ENCODE measurements around the gene PPM1A. TPM values are rescaled to one million over a fixed set of nuclear protein-coding genes. Genes with fewer than 3 reads are reported as not detected.

Gene PPM1A
- total and polyA plus RNA-seq, 9 of the 15 experiments (the other 6 are each of a cell fraction or from before 2014, with no cell fraction given), result 5.5 to 23.9 (median 15.2) TPM

GRCh38 chr14:60266021-60266937 is 17.3 kb downstream of the PPM1A start:
- H3K27me3 ChIP-seq (ENCODE audit: control insufficient read depth in 2 of 2, insufficient read depth in 2 of 2, low read length in 2 of 2), result no peaks in the 10 kb centered on the region
- intact Hi-C loops (cut with micrococcal nuclease) (loop anchor here (5.0 kb wide), 1 partner anchor 66 kb away; no protein-coding TSS in a partner anchor), in situ Hi-C loops (cut with MboI) (no loop called here)
- POLR2A ChIA-PET, result interaction anchor here (0.7 kb wide), 1 partner anchor 10 kb away, joined by 3 read pairs; no protein-coding TSS in a partner anchor
- no peak overlapping the region for H3K9ac ChIP-seq (ENCODE audit: insufficient read depth in 1 of 2, low read depth in 2 of 2, low read length in 2 of 2)
- no peak overlapping the region for H3K4me3 ChIP-seq
- BruUV-seq (replicated peaks), result no TSS peak
- no peak overlapping the region for H3K27ac ChIP-seq (ENCODE audit: extremely low read depth, low read depth, low read length)
- peaks cover 80% of the 10 kb centered on the region for H3K79me2 ChIP-seq (ENCODE audit: control insufficient read depth, insufficient read depth, low read length)
- H3K36me3 ChIP-seq (ENCODE audit: control insufficient read depth, insufficient read depth, low read length), result 0 out of 3 replicates have a peak, but pooled peaks cover 2% of the 10 kb centered on the region
- no peaks in the 10 kb centered on the region for H3K9me1 ChIP-seq (ENCODE audit: control insufficient read depth, insufficient read depth, low read length)
- ATAC-seq, result peak; percentile 78
- FAIRE-seq, result no peak
- no peaks in the 10 kb centered on the region for H4K20me1 ChIP-seq (replicated peaks; ENCODE audit: control insufficient read depth, insufficient read depth, low read length)
- WGBS (ENCODE audit: insufficient coverage, low coverage, missing lambda C conversion rate), result 71% methylated on average over 1 of the region's 1 CpG
- H3K4me1 ChIP-seq (replicated peaks in 1 of 2; ENCODE audit: control insufficient read depth in 2 of 2, insufficient read depth in 2 of 2, low read length in 2 of 2), result peaks cover 0 to 2% of the 10 kb centered on the region in 2 experiments; a peak in 3 of 5 replicates
- peak; percentile 10 to 27 (median 18) for DNase-seq (ENCODE audit: extremely low read depth in 1 of 4, low spot score in 3 of 4)
- H3K4me2 ChIP-seq (ENCODE audit: insufficient read depth, low read length), result no peak overlapping the region
- 0 out of 2 replicates have a peak, but pooled peaks cover 4% of the 10 kb centered on the region for H3K9me3 ChIP-seq (replicated peaks; ENCODE audit: control insufficient read depth, insufficient read depth, low read depth, low read length)
- CTCF ChIA-PET (ENCODE audit: low intra/inter-chr PET ratio), result no interaction called here
- H2AFZ ChIP-seq (ENCODE audit: low read depth, low read length), result no peak overlapping the region
- no peak for TF ChIP-seq CXXC5 (CRISPR knock-in tag; IDR thresholded peaks at IDR 0.05)
- TF ChIP-seq RBBP5 (IDR thresholded peaks at IDR 0.05; ENCODE audit: borderline replicate concordance, insufficient read depth, low read length, poor library complexity, severe bottlenecking), result no peak
- no peak for TF ChIP-seq SAP30 (IDR thresholded peaks at IDR 0.05; ENCODE audit: borderline replicate concordance, insufficient read depth, low read depth, low read length, poor library complexity, severe bottlenecking)
- TF ChIP-seq RAD21 (CRISPR knock-in tag; conservative IDR thresholded peaks at IDR 0.05 in 1 of 2, IDR thresholded peaks at IDR 0.05 in 1 of 2), result peak in 1 of 2 experiments; percentile 31; a peak in 1 of 4 replicates
- no peak for TF ChIP-seq TCF3 (CRISPR knock-in tag; IDR thresholded peaks at IDR 0.05)
- TF ChIP-seq TCF7L2 (IDR thresholded peaks at IDR 0.05; ENCODE audit: low read depth, low read length), result no peak
- TF ChIP-seq SNIP1 (IDR thresholded peaks at IDR 0.05; ENCODE audit: low read depth), result no peak
- TF ChIP-seq SIRT6 (IDR thresholded peaks at IDR 0.05; ENCODE audit: low read depth, low read length), result no peak
- peak in 1 of 2 experiments; percentile 92 for TF ChIP-seq AFF1 (IDR thresholded peaks at IDR 0.05; ENCODE audit: low read depth in 1 of 2, partially characterized antibody in 2 of 2)
- TF ChIP-seq KAT7 (CRISPR knock-in tag; IDR thresholded peaks at IDR 0.05; ENCODE audit: borderline replicate concordance), result no peak
- TF ChIP-seq RNF2 (IDR thresholded peaks at IDR 0.05), result no peak
- TF ChIP-seq ZNF143 (CRISPR knock-in tag; IDR thresholded peaks at IDR 0.05), result no peak
- no peak for TF ChIP-seq ZNF740 (CRISPR knock-in tag; IDR thresholded peaks at IDR 0.05)
- no peak for TF ChIP-seq ZNF740 (tag; IDR thresholded peaks at IDR 0.05)
- no peak for TF ChIP-seq DMBX1 (CRISPR knock-in tag; IDR thresholded peaks at IDR 0.05; ENCODE audit: borderline replicate concordance)

All from K562 (cell line).